Measurements from ENCODE around the gene ENTR1. TPM values are rescaled to one million over a fixed set of nuclear protein-coding genes. Genes with fewer than 3 reads are reported as not detected.

ENTR1 gene
- total and polyA plus RNA-seq, 2 of the 4 experiments (the other 2 are of a cell fraction) = 14.5 to 37.3 TPM

DNA sequence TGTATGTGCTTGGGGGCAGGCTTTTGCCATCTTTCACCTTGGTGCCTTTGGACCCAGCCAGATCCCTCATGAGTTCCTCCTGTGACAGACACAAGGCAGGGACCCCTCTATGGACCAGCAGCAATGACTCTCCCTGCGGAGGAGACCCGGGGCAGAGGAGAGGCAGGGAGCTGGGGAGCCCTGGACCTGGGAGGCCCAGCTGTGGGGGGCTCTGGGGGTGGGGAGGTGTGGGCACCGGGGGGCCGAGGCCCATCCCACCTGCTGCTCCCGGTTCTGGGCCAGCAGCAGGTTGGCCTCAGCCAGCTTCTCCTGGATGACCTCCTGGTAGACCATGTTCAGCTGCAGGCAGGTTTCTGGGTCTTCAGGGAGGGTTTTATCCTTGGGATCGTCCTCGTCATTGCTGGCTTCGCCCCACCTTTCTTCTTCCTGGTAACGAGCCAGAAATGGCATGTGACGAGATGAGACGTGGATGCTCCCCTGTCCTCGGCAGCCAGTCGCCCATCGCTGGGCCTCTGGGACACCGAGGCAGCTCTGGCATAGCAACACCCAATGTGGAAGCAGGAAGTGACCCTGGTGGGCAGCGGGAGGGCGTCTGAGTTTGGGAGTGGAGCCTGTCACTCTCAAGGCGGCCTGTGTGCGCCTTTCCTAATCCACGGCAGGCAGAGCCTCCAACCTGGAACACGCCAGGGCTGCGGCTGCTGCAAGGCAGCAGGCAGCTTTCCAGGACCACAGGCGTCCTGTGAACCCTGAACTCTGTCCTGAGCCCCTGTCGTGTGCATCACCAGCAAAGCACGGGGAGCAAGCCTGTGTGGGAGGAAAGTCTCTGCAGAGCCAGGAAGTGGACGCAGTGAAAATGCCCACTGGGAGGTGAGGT, 14.8 kb downstream of the ENTR1 start:
- Histone ChIP-seq H3K23ac (ENCODE audit: low read depth, low read length) (no peak overlapping the region), H3K9me1 (ENCODE audit: insufficient read depth, low read length) (no peaks in the 10 kb centered on the region), H3K18ac (ENCODE audit: low read depth, low read length) (no peak overlapping the region), H2AFZ (replicated peaks; ENCODE audit: low read length, poor library complexity) (no peak overlapping the region), H3K27me3 (ENCODE audit: control insufficient read depth, insufficient read depth, low read length) (no peaks in the 10 kb centered on the region), H3K27ac (ENCODE audit: insufficient read depth, low read length) (no peak overlapping the region), H3K9me3 (ENCODE audit: control insufficient read depth, insufficient read depth, low read length) (no peaks in the 10 kb centered on the region), H2BK15ac (ENCODE audit: low read depth, low read length) (no peak overlapping the region), H2AK5ac (ENCODE audit: low read depth, low read length) (no peak overlapping the region), H4K5ac (ENCODE audit: low read depth, low read length) (no peak overlapping the region), H2BK20ac (ENCODE audit: low read depth, low read length) (no peak overlapping the region), H3K14ac (replicated peaks; ENCODE audit: low read depth, low read length) (no peak overlapping the region), H3K4me2 (ENCODE audit: low read depth, low read length) (no peak overlapping the region), H3K56ac (ENCODE audit: extremely low read depth, insufficient read depth, low read length) (no peak overlapping the region), H3K79me1 (ENCODE audit: low read depth in 1 of 2, low read length in 2 of 2) (peaks cover 20 to 37% of the 10 kb centered on the region in 2 experiments), H2BK5ac (ENCODE audit: low read depth, low read length, poor library complexity, severe bottlenecking) (no peak overlapping the region), H4K8ac (ENCODE audit: low read depth in 2 of 2, low read length in 2 of 2) (no peak overlapping the region), H3K4ac (ENCODE audit: low read depth, low read length) (no peak overlapping the region), H3K36me3 (ENCODE audit: control insufficient read depth, insufficient read depth, low read length) (peaks cover 59% of the 10 kb centered on the region), H2AK9ac (replicated peaks; ENCODE audit: low read depth, low read length, poor library complexity) (no peak overlapping the region), H4K91ac (ENCODE audit: insufficient read depth, low read depth, low read length) (no peak overlapping the region), H3K9ac (ENCODE audit: low read depth, low read length) (no peak overlapping the region), H3K4me3 (ENCODE audit: insufficient read depth, low read depth, low read length) (no peak overlapping the region), H3K4me1 (ENCODE audit: control insufficient read depth, insufficient read depth, low read length) (peaks cover 9% of the 10 kb centered on the region), H2BK120ac (ENCODE audit: low read depth, low read length) (no peak overlapping the region), H4K20me1 (ENCODE audit: insufficient read depth, low read length) (peaks cover 16% of the 10 kb centered on the region)
- CTCF ChIA-PET = no interaction called here
- DNase-seq (no peak), ATAC-seq (ENCODE audit: low read depth) (no peak)
- 90% methylated on average over 20 of the region's 26 CpGs; no CpG with 5 or more reads in 1 of the 2 experiments for WGBS, 2 experiments (ENCODE audit: extremely low coverage in 2 of 2, insufficient read length in 1 of 2)
- in situ Hi-C loops (cut with MboI; ENCODE audit: low sequenced_read_pairs) (no loop called here), intact Hi-C loops (cut with micrococcal nuclease) (no loop called here), dilution Hi-C loops (cut with HindIII; ENCODE audit: low sequenced_read_pairs, unreplicated experiment) (no loop called here)
- POLR2A ChIA-PET (ENCODE audit: unreplicated experiment) = no interaction called here
- BruUV-seq (replicated peaks) = no TSS peak
- TF ChIP-seq NFE2L2 (IDR thresholded peaks at IDR 0.05; ENCODE audit: low read depth, low read length) (no peak), FOS (IDR thresholded peaks at IDR 0.05; ENCODE audit: low read depth, low read length) (no peak), CEBPB (IDR thresholded peaks at IDR 0.05; ENCODE audit: low read depth, low read length) (no peak), RCOR1 (IDR thresholded peaks at IDR 0.05; ENCODE audit: insufficient replicate concordance, low read length) (no peak), MXI1 (IDR thresholded peaks at IDR 0.05; ENCODE audit: borderline replicate concordance, low read depth, low read length) (no peak), RFX5 (IDR thresholded peaks at IDR 0.05; ENCODE audit: low read depth, low read length) (no peak), SMC3 (IDR thresholded peaks at IDR 0.05; ENCODE audit: low read depth, low read length) (no peak), MAZ (IDR thresholded peaks at IDR 0.05; ENCODE audit: borderline replicate concordance, low read depth, low read length) (no peak), RAD21 (IDR thresholded peaks at IDR 0.05; ENCODE audit: low read length) (no peak), POLR2A (IDR thresholded peaks at IDR 0.05; ENCODE audit: low read depth, low read length) (no peak), BHLHE40 (IDR thresholded peaks at IDR 0.05; ENCODE audit: low read depth, low read length) (no peak), MAFK (IDR thresholded peaks at IDR 0.05; ENCODE audit: low read depth, low read length) (no peak), CHD1 (IDR thresholded peaks at IDR 0.05; ENCODE audit: low read depth, low read length) (no peak)
- TF ChIP-seq, protein P1, sequence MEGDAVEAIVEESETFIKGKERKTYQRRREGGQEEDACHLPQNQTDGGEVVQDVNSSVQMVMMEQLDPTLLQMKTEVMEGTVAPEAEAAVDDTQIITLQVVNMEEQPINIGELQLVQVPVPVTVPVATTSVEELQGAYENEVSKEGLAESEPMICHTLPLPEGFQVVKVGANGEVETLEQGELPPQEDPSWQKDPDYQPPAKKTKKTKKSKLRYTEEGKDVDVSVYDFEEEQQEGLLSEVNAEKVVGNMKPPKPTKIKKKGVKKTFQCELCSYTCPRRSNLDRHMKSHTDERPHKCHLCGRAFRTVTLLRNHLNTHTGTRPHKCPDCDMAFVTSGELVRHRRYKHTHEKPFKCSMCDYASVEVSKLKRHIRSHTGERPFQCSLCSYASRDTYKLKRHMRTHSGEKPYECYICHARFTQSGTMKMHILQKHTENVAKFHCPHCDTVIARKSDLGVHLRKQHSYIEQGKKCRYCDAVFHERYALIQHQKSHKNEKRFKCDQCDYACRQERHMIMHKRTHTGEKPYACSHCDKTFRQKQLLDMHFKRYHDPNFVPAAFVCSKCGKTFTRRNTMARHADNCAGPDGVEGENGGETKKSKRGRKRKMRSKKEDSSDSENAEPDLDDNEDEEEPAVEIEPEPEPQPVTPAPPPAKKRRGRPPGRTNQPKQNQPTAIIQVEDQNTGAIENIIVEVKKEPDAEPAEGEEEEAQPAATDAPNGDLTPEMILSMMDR (conservative IDR thresholded peaks at IDR 0.05; ENCODE audit: low read depth, low read length) = no peak
- TF ChIP-seq, protein P2, sequence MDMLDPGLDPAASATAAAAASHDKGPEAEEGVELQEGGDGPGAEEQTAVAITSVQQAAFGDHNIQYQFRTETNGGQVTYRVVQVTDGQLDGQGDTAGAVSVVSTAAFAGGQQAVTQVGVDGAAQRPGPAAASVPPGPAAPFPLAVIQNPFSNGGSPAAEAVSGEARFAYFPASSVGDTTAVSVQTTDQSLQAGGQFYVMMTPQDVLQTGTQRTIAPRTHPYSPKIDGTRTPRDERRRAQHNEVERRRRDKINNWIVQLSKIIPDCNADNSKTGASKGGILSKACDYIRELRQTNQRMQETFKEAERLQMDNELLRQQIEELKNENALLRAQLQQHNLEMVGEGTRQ (IDR thresholded peaks at IDR 0.05; ENCODE audit: low read depth, low read length) = no peak

Data from IMR-90 (cell line).